ENCODE measurements around the gene RMI2.

The RMI2 gene

GRCh38 chr16:11328172-11329070, 16.8 kb upstream of the RMI2 start:
- peak; percentile 43 to 45 for DNase-seq (ENCODE audit: low read depth in 2 of 2)

- no peak for DNase-seq (ENCODE audit: low read depth in 2 of 2)
Observed at GRCh38 chr16:11329071-11329491, 16.2 kb upstream of the RMI2 start.

DNA sequence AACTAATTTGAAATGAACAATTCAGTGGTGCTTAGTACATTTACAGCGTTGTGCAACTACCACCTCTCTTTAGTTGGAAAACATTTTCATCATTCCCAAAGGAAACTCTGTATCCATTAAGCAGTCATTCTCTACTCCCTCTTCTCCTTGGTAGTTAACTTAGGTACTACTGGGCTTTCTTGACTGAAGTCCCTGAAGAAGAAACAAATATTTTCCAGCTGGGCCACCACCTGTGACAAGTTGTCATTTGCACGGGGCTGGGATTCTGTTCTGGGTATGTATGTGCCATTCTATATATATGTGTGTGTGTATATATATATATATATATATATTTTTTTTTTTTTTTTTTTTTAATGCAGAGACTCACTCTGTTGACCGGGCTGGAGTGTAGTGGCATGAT, 15.4 kb upstream of the RMI2 start:
- DNase-seq (ENCODE audit: low read depth in 2 of 2) = no peak

- DNase-seq (ENCODE audit: low read depth in 2 of 2) = no peak
Observed at GRCh38 chr16:11330526-11331237, 14.6 kb upstream of the RMI2 start.

DNA sequence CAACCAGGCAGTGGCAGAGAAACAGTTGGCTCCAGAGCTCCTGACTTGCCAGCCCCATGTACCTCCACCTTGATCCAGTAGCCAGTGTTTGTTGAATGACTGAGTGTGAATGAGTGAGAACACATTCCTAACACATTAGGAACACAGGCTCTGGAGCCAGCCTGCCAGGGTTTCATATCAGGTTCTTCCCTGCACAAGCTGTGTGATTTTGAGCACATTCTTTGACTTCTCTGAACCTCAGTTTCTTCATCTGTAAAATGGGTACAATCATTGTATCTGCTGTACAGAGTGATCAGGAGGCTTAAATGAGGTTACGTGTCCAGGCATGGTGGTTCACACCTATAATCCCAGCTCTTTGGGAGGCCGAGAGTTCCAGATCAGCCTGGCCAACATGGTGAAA, 13.3 kb upstream of the RMI2 start:
- DNase-seq (ENCODE audit: low read depth in 2 of 2) = no peak

GRCh38 chr16:11333010-11333409, 12.2 kb upstream of the RMI2 start:
- DNase-seq (ENCODE audit: low read depth in 2 of 2) = no peak

- no peak for DNase-seq (ENCODE audit: low read depth in 2 of 2)
Observed at GRCh38 chr16:11333702-11334101, 11.6 kb upstream of the RMI2 start.

- no peak for DNase-seq (ENCODE audit: low read depth in 2 of 2)
Observed at GRCh38 chr16:11334831-11335404, 10.3 kb upstream of the RMI2 start.

DNA sequence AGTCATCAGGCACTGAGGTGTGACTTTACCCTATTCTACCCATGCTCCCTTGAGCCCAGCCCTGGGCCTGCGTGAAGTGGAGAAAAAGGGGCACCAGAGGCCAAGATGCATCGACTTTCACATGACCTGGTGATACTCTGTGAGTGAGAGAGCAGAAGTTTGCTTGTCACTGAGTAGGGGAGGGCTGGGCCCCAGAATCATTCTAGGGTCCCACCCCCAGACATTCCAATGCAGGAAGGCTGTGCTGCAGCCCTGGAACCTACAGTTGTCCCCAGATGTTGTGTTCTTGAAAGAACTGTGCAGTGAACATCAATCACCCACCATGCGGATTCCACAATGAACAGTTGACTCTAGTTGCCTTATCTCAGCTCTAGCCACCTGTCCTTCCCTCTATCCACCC, 6.2 kb upstream of the RMI2 start:
- DNase-seq (ENCODE audit: low read depth in 2 of 2) = no peak

- no peak for DNase-seq (ENCODE audit: low read depth in 2 of 2)
Observed at GRCh38 chr16:11340710-11341109, 4.5 kb upstream of the RMI2 start.

GRCh38 chr16:11341371-11341770, 3.9 kb upstream of the RMI2 start:
- no peak for DNase-seq (ENCODE audit: low read depth in 2 of 2)

- DNase-seq (ENCODE audit: low read depth in 2 of 2) = no peak
Observed at GRCh38 chr16:11342021-11342855, 3.0 kb upstream of the RMI2 start.

GRCh38 chr16:11346700-11347319, 1.6 kb downstream of the RMI2 start:
- no peak for DNase-seq (ENCODE audit: low read depth in 2 of 2)

- no peak for DNase-seq (ENCODE audit: low read depth in 2 of 2)
Observed at GRCh38 chr16:11347831-11348230, 2.6 kb downstream of the RMI2 start.

- no peak for DNase-seq (ENCODE audit: low read depth in 2 of 2)
Observed at GRCh38 chr16:11348737-11349598, 3.7 kb downstream of the RMI2 start.

DNA sequence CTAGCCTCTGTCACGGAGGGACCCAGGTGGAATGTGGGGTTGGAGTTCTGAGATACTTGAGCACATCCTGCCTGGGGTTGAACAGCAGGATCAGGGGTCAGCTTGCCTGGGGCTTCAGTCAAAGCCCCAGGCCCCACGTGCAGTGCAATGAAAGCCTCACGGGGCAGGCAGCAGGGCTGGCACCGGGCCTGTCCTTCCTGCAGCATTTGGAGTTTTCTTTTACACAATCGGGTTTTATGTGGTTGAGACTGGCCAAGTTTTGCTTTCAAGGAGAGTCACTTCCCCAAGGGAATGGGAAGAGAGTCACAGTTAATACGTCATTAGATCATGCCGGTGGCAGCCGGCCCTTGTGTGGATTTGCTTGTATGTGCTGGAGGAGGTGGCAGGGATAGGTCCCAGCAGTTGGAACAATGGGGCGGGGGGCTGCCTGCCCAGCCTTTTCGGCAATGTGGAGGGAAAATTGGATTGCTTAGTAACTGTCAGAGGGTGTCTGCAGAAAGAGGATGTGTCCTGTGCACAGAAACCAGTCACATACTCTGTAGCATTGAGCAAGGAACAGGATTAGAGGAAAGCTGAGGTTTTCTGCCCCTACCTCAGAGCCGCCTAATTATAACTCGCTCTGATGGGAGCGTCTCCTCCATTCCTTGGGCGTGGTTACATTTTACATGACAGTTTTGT, 4.5 kb downstream of the RMI2 start:
- no peak for DNase-seq (ENCODE audit: low read depth in 2 of 2)

DNA sequence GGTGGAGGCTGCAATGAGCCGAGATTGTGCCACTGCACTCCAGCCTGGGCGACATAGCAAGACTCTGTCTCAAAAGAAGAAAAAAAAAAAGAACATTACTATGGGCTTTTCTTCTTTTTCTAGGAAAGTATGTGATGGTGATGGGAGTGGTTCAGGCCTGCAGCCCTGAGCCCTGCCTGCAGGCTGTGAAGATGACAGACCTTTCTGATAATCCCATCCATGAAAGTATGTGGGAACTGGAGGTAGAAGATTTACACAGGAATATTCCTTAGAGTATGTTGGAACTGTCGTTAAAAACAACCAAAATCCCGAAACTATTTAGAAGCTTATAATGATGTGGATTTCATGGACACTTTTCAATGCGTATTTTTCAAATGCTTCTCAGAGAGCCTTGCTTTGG, 5.3 kb downstream of the RMI2 start:
- no peak for DNase-seq (ENCODE audit: low read depth in 2 of 2)

DNA sequence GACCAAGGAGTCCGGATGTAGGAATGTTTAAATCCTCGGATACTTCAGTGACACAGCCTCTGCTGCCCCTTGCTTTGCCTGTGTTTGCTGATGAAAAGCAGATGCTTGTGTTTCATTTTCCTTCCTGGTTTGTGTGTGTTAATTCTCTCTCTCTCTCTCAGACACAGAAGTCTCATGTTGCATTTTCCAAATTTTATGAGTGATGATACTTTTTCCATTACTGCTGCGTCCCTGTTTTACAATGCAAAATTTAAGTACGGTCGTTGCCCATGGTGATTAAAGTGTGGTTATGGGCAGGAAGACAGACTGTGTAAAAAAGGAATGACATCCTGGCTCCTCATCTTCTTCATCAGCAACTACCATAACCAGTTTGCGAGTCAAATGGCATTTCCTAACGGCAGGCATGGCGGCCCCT, 5.7 kb downstream of the RMI2 start:
- DNase-seq (ENCODE audit: low read depth in 2 of 2) = no peak

GRCh38 chr16:11353158-11353557, 7.9 kb downstream of the RMI2 start:
- no peak for DNase-seq (ENCODE audit: low read depth in 2 of 2)

GRCh38 chr16:11354407-11354732, 9.1 kb downstream of the RMI2 start:
- DNase-seq (ENCODE audit: low read depth in 2 of 2) = no peak

All from stimulated activated CD8-positive, alpha-beta memory T cell treated with anti-CD3 and anti-CD28 coated beads, Interleukin-15, amount 100 ng/mL, for 48 hours (primary cell).